HCT116 (cell line): ENCODE data around the gene DRC7. TPM values are rescaled to one million over a fixed set of nuclear protein-coding genes. Genes with fewer than 3 reads are reported as not detected.

Source experiments
- ATAC-seq: fragments of 200-7000 bp; cut with Tn5 transposase; 2 replicates; pipeline ENCODE4 v1.9.1; 2020; ENCODE audit warnings: mild to moderate bottlenecking, moderate library complexity
- BruUV-seq: library from RNA; stranded (reverse); fragments of 400-500 nt; replicated peaks from 2 replicates; lab custom pipeline; 2021; lab: Mats Ljungman, UMichigan
- CTCF ChIA-PET: fragments of 300-600 bp; sonication (Branson Sonifier 250); formaldehyde crosslinking; loops from one replicate; lab custom pipeline; 2021; ENCODE audit warnings: antibody characterized with exemption; lab: Charles Lee
- POLR2A ChIA-PET: fragments of 300-600, 350-600 bp; sonication (Branson Sonifier 250); formaldehyde crosslinking; loops from one replicate; lab custom pipeline; 2021; ENCODE audit warnings: antibody characterized with exemption; lab: Charles Lee
- RAD21 ChIA-PET, 2 experiments: fragments of 300-600 bp; sonication (Branson Sonifier 250); formaldehyde crosslinking; loops; one replicate each; lab custom pipeline; 2023; ENCODE audit warnings: low total read pairs in 2 of 2; ENCODE audit not compliant: uncharacterized antibody in 2 of 2, unreplicated experiment in 2 of 2, low non-redundant PET in 1 of 2; lab: Charles Lee
- DNase-seq: peaks from one replicate; pipeline ENCODE4 v3.0.0-alpha.2; 2010; ENCODE audit warnings: low read depth, low spot score
- H2AFZ ChIP-seq: fragments of 200-600 bp; shearing (Covaris generic), sonication (generic); 2 replicates; pipeline ENCODE4 v1.6.1; 2017; ENCODE audit warnings: low read depth, mixed run types, mixed read lengths, antibody characterized with exemption, low read length; ENCODE audit not compliant: poor library complexity, severe bottlenecking
- H3K27ac ChIP-seq: 2 replicates; pipeline ENCODE4 v1.5.1; 2012; ENCODE audit warnings: low read depth, low read length
- H3K27me3 ChIP-seq: fragments of 200-600 bp; sonication (generic); 2 replicates; pipeline ENCODE4 v1.6.1; 2016; ENCODE audit warnings: mixed run types, low read length, mixed read lengths; ENCODE audit not compliant: insufficient read depth
- H3K36me3 ChIP-seq, 2 experiments: fragments of 200-500 bp in 1 of 2; fragments of 200-600 bp in 1 of 2; sonication (Bioruptor generic) in 1 of 2; sonication (generic) in 1 of 2; 2 replicates each; pipeline versions ENCODE4 v1.5.1 to v1.6.1; 2014 to 2016; ENCODE audit warnings: low read length in 2 of 2, inconsistent platforms in 1 of 2, mixed read lengths in 1 of 2, mixed run types in 1 of 2; ENCODE audit not compliant: insufficient read depth in 2 of 2, control insufficient read depth in 1 of 2
- H3K4me1 ChIP-seq, 2 experiments: fragments of 200-600 bp in 1 of 2; sonication (generic) in 1 of 2; 2 replicates each; pipeline versions ENCODE4 v1.5.1 to v1.6.1; 2012 to 2017; ENCODE audit warnings: low read length in 2 of 2, inconsistent platforms in 1 of 2, mild to moderate bottlenecking in 1 of 2, mixed read lengths in 1 of 2, mixed run types in 1 of 2, moderate library complexity in 1 of 2; ENCODE audit not compliant: insufficient read depth in 2 of 2, control insufficient read depth in 1 of 2
- H3K4me2 ChIP-seq: fragments of 200-600 bp; sonication (generic); 2 replicates; pipeline ENCODE4 v1.6.1; 2017; ENCODE audit warnings: mixed run types, low read length, mixed read lengths
- H3K4me3 ChIP-seq, 2 experiments: fragments of 200-600 bp in 1 of 2; sonication (generic) in 1 of 2; replicated peaks in 1 of 2; 2 replicates each; pipeline ENCODE4 v1.5.1; 2011 to 2016; ENCODE audit warnings: low read length in 2 of 2, control low read depth in 1 of 2, low read depth in 1 of 2, mild to moderate bottlenecking in 1 of 2, mixed read lengths in 1 of 2, mixed run types in 1 of 2
- H3K79me2 ChIP-seq: fragments of 200-600 bp; sonication (generic); 2 replicates; pipeline ENCODE4 v1.6.1; 2017; ENCODE audit warnings: mild to moderate bottlenecking, mixed run types, low read length, moderate library complexity, mixed read lengths; ENCODE audit not compliant: insufficient read depth
- H3K9ac ChIP-seq: fragments of 200-600 bp; sonication (generic); 2 replicates; pipeline ENCODE4 v1.6.1; 2016; ENCODE audit warnings: low read length, mixed read lengths
- H3K9me2 ChIP-seq: fragments of 200-600 bp; sonication (generic), shearing (Covaris generic); 2 replicates; pipeline ENCODE4 v1.6.1; 2017; ENCODE audit warnings: mixed run types, mild to moderate bottlenecking, moderate library complexity; ENCODE audit not compliant: insufficient read depth
- H3K9me3 ChIP-seq, 2 experiments: fragments of 200-500 bp in 1 of 2; fragments of 200-600 bp in 1 of 2; sonication (Bioruptor generic) in 1 of 2; sonication (generic) in 1 of 2; 2 replicates each; pipeline ENCODE4 v1.6.1; 2014 to 2017; ENCODE audit warnings: low read length in 2 of 2, mixed read lengths in 2 of 2, inconsistent platforms in 1 of 2, low read depth in 1 of 2, mild to moderate bottlenecking in 1 of 2, mixed run types in 1 of 2, moderate library complexity in 1 of 2; ENCODE audit not compliant: control insufficient read depth in 1 of 2, insufficient read depth in 1 of 2
- H4K20me1 ChIP-seq: fragments of 200-600 bp; sonication (generic), shearing (Covaris generic); 2 replicates; pipeline ENCODE4 v1.6.1; 2017; ENCODE audit warnings: mixed run types, mild to moderate bottlenecking, moderate library complexity; ENCODE audit not compliant: insufficient read depth
- CBX3 ChIP-seq: IDR thresholded peaks from 2 replicates; pipeline ENCODE4 v1.6.1; 2012; ENCODE audit warnings: low read depth
- ELF1 ChIP-seq: IDR thresholded peaks from 2 replicates; pipeline ENCODE4 v1.6.1; 2012; ENCODE audit warnings: low read depth, borderline replicate concordance
- EZH2phosphoT487 ChIP-seq: fragments of 200-600 bp; IDR thresholded peaks from 2 replicates; pipeline ENCODE4 v1.6.1; 2018; ENCODE audit warnings: antibody characterized with exemption, borderline replicate concordance
- MAX ChIP-seq: IDR thresholded peaks from 2 replicates; pipeline ENCODE4 v1.6.1; 2012
- RAD21 ChIP-seq: IDR thresholded peaks from 2 replicates; pipeline ENCODE4 v1.6.1; 2012; ENCODE audit warnings: low read depth, mild to moderate bottlenecking
- REST ChIP-seq: IDR thresholded peaks from 2 replicates; pipeline ENCODE4 v1.6.1; 2012; ENCODE audit warnings: low read depth
- SRF ChIP-seq: IDR thresholded peaks from 2 replicates; pipeline ENCODE4 v1.6.1; 2012; ENCODE audit warnings: low read depth
- TCF7L2 ChIP-seq: IDR thresholded peaks from 2 replicates; pipeline ENCODE4 v1.7.0; 2011; ENCODE audit warnings: borderline replicate concordance, inconsistent platforms; ENCODE audit not compliant: insufficient read depth, insufficient read length; ENCODE audit errors: extremely low read depth
- ZFX ChIP-seq: fragments of 450-650 bp; IDR thresholded peaks from 2 replicates; pipeline ENCODE4 v1.6.1; 2017
- intact Hi-C: fragments of 100-400 bp; cut with micrococcal nuclease; formaldehyde crosslinking; loops from 2 replicates; pipeline ENCODE4 v1.10.0; 2022
- total RNA-seq: library from RNA; stranded (reverse); gene quantifications from one replicate; pipeline ENCODE4 v1.2.1, GENCODE V29; 2021; ENCODE audit not compliant: unreplicated experiment

The DRC7 gene
- total RNA-seq, 1 experiment from 2014 or later = 0.91 TPM

GRCh38 chr16:57706717-57707116, 12.1 kb downstream of the DRC7 start:
- Histone ChIP-seq H4K20me1 (no peaks in the 10 kb centered on the region), H3K27me3 (peaks cover 8% of the 10 kb centered on the region; the same call in 1 of the 2 replicates), H3K79me2 (no peaks in the 10 kb centered on the region), H3K9me2 (no peaks in the 10 kb centered on the region), H3K4me1 (no peaks in the 10 kb centered on the region), H3K27ac (no peak overlapping the region), H3K36me3 (no peaks in the 10 kb centered on the region), H3K9ac (no peak overlapping the region), H3K4me2 (no peak overlapping the region), H3K4me3 (no peak overlapping the region), H2AFZ (no peak overlapping the region), H3K9me3 (no peaks in the 10 kb centered on the region)
- intact Hi-C loops = no loop called here
- TF ChIP-seq CBX3 (no peak), MAX (no peak), RAD21 (no peak), ELF1 (no peak), ZFX (no peak), EZH2phosphoT487 (no peak), TCF7L2 (no peak), SRF (no peak), REST (no peak)
- BruUV-seq = no TSS peak
- RAD21 ChIA-PET = no interaction called here
- POLR2A ChIA-PET = no interaction called here
- DNase-seq (no peak), ATAC-seq (no peak)
- CTCF ChIA-PET = no interaction called here
